Urinary bladder (tissue), 4 donors: ENCODE measurements around the gene ASAP2. TPM values are rescaled to one million over a fixed set of nuclear protein-coding genes. Genes with fewer than 3 reads are reported as not detected.
"Not testable (repeated sequence)": the region's sequence is repeated elsewhere in the genome, so short reads cannot be mapped to it uniquely, and the experiment has no call there.

Experiments
- DNase-seq: peaks from one replicate; pipeline ENCODE4 v3.0.0-alpha.2; 2015; ENCODE audit errors: extremely low spot score
- H3K27ac ChIP-seq: one replicate; pipeline ENCODE4 v1.5.1; 2013; ENCODE audit warnings: low read depth, mild to moderate bottlenecking, moderate library complexity
- H3K36me3 ChIP-seq: one replicate; pipeline ENCODE4 v1.6.1; 2013; ENCODE audit warnings: mild to moderate bottlenecking, moderate library complexity; ENCODE audit not compliant: insufficient read depth
- H3K4me1 ChIP-seq: one replicate; pipeline ENCODE4 v1.6.1; 2013; ENCODE audit warnings: mild to moderate bottlenecking, moderate library complexity; ENCODE audit not compliant: insufficient read depth
- H3K4me3 ChIP-seq: one replicate; pipeline ENCODE4 v1.5.1; 2013; ENCODE audit warnings: low read depth, low read length
- WGBS: extraction: QIAGEN DNeasy Blood & Tissue Kit; methylation state at CpG from one replicate; pipeline ENCODE4 v1.1.7; 2013; 5-methylcytosine and 5-hydroxymethylcytosine counted together
- polyA plus RNA-seq: library from polyadenylated mRNA; stranded (reverse); fragments of 200-250 nt; gene quantifications from one replicate; pipeline ENCODE4 v1.2.3, GENCODE V29; 2013
- total RNA-seq: library from RNA; depleted of rRNA; stranded (reverse); fragments of >200 nt; gene quantifications from one replicate; pipeline ENCODE4 v1.2.3, GENCODE V29; 2014
- donor health status: healthy with polysubstance abuse.
- donor health status: healthy.

ASAP2 gene
- total and polyA plus RNA-seq, 2 donors = 10.2 to 34.8 TPM

DNA sequence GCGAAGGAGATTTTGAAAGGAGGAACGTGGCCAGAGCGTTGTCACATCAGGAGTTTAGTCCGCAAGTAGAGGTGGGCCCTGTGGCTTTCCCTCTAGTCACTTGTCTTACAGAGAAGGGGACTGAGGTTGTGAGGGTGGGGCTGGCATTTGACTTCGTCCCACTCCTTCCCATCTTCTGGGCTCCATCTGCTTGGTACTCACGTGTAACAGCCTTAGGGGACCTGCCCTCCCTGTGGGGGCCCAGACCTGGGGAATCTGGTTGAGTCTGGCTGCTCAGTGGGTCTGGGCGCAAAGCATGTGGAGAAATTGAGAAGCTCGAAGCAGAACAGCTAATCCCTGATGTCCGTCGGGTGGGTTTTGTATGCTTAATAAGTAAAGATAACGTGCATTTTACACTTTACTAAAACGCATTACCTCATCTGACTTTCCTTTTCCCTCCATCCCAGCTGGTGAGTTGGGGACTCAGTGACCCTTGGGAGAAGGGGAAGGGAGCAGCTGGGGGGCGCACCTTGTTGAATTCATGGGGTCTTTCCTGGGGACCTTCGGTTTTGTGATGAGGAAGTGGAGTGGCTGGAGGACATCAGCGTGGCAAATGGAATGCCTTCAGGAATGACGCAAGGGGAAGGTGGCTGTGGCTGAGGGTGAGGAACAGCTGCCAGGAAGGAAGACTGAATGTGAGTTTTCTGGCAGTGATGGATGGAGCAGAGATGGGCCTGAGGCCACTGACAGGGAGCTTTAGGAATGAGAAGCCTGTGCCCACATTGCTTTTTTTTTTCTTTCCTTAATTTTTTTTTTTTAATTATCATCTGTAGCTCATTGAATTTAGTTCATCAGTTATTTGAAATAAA, 44.8 kb downstream of the ASAP2 start:
- no peaks in the 10 kb centered on the region for H3K36me3 ChIP-seq
- H3K27ac ChIP-seq = no peak overlapping the region
- WGBS = 75% methylated on average over 16 of the region's 16 CpGs
- no peak overlapping the region for H3K4me3 ChIP-seq
- no peaks in the 10 kb centered on the region for H3K4me1 ChIP-seq
- no peak for DNase-seq

DNA sequence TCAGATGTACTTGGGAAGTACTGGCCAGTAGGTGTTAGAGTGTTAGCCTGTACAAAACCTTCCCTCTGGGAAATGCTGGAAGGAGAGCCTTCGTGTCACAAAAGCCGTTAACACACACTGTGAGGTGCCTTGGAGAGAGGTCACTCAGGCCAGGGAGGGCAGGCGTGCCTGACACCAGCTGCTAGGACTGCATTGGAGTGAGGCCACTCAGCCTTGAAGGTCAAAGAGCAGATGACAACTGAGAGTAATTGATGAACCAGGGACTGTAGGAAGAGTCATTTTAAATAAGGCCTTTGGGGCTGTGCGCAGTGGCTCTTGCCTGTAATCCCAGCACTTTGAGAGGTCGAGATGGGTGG, 45.4 kb downstream of the ASAP2 start:
- Histone ChIP-seq H3K27ac (no peak overlapping the region), H3K36me3 (no peaks in the 10 kb centered on the region), H3K4me3 (no peak overlapping the region), H3K4me1 (no peaks in the 10 kb centered on the region)
- 88% methylated on average over 5 of the region's 5 CpGs for WGBS
- DNase-seq = no peak

DNA sequence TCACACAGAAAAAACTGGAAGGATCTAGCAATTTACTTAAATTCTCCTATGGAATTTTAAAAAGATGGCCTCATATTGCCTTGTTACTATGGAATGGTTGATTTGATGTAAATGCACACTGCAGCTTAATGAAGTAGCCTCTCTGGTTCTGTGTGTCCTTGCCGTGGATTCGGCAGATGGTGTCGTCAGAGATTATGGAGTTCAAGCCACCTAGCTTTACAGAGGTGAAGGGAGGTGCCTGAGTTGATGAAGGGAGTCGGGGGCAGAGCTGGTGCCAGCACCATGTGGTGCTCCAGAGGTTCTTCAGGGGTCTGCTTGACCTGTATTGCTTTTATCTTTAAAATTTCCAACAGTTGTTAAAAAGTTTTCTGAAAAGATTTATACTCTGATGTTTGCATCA, 48.8 kb downstream of the ASAP2 start:
- 88% methylated on average over 4 of the region's 4 CpGs for WGBS
- H3K27ac ChIP-seq = no peak overlapping the region

DNA sequence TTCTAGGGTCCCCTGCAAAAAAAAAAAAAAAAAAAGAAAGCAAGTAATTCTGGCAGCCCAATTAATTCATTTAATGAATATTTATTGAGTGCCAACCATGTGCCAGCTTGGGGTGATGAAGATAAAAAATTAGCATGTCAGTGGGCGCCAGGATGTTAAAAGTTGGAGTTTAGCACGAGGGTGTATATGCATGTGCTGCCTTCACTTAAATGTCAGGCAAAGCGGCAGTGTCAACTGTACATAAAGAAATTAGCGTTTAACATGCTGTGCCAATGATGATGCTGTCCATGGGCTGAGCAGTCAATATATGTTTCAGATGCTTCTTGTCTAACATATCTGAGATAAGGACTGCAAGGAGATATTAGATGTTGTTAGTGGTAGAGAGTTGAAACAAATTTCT, 49.5 kb downstream of the ASAP2 start:
- WGBS = 85% methylated on average over 4 of the region's 4 CpGs
- no peak overlapping the region for H3K27ac ChIP-seq
- no peak overlapping the region for H3K4me3 ChIP-seq
- H3K4me1 ChIP-seq = no peaks in the 10 kb centered on the region
- no peak for DNase-seq
- H3K36me3 ChIP-seq = no peaks in the 10 kb centered on the region

More for the DNA sequence above, 48.8 kb downstream of the ASAP2 start:
- no peaks in the 10 kb centered on the region for H3K4me1 ChIP-seq
- no peak overlapping the region for H3K4me3 ChIP-seq
- H3K36me3 ChIP-seq = no peaks in the 10 kb centered on the region
- DNase-seq = no peak

DNA sequence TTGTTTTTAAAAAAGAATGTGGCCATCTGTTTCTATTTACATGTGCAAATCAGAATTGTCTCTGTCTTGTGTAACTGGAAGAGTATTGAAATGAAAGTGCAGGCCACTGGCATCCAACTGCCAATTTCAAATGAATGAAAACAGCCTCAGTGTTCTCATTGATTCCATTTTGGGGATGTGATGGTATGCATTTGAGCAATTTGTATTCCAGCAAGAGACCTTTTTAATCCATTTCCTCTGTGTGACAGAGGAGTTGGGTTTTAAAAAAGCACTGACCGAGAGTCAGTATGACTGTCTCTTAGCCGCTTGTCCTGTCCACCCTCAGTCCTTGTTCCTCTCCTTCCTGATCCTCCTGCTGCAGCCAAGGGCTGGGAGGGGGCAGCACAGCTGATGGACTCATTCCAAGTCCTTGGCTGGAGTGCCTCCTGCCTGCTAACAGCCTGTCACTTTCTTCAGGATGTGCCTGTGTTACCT, 50.0 kb downstream of the ASAP2 start:
- no peaks in the 10 kb centered on the region for H3K4me1 ChIP-seq
- H3K36me3 ChIP-seq = no peaks in the 10 kb centered on the region
- H3K4me3 ChIP-seq = no peak overlapping the region
- no peak for DNase-seq
- WGBS = 27% methylated on average over 2 of the region's 2 CpGs
- H3K27ac ChIP-seq = no peak overlapping the region

DNA sequence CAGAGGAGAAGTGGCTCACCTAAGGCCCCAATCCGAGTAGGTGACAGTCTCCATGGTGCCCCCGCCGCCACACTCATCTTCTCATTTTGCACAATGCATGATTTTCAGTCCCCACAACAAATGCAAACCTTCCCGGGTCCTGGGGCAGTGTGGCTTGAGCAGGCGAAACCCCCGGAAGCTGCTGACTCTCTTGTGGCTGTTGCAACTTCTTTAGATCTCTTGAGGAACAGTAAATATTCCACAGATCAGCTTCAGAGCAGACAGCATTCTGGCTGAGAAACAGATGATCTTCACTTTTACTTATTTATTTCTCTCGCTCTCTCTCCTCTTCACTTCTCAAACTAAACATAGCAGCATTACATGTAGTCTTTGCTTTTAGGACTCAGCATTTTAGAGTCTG, 51.9 kb downstream of the ASAP2 start:
- H3K4me3 ChIP-seq = no peak overlapping the region
- no peak for DNase-seq
- no peaks in the 10 kb centered on the region for H3K4me1 ChIP-seq

DNA sequence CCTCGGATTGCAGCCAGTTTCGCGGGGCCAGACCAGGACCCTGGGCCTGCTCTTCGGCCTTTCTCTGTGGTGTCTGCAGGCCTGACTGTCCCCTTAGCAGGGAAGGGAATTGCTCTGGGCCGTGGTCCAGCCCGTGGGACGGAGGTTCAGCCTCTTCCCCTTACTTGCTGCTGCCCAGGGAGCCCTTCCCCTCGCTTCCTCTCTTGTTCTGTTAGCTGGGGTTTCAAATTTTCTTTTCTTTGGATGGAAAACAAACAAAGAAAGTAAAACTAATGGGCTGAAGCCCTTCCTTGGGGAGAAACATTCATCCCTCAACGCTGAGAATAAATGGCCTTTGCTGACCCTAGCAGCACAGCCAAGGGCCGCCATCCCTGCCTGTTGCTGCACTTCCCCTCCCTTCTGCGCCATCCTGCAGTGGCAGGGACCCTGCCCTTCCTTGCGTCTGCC, 52.4 kb downstream of the ASAP2 start:
- H3K4me3 ChIP-seq = no peak overlapping the region
- H3K4me1 ChIP-seq = no peaks in the 10 kb centered on the region
- H3K36me3 ChIP-seq = no peaks in the 10 kb centered on the region
- WGBS = 50% methylated on average over 12 of the region's 12 CpGs
- H3K27ac ChIP-seq = no peak overlapping the region
- DNase-seq = no peak

More for the DNA sequence above, 51.9 kb downstream of the ASAP2 start:
- 79% methylated on average over 7 of the region's 7 CpGs for WGBS
- no peaks in the 10 kb centered on the region for H3K36me3 ChIP-seq
- H3K27ac ChIP-seq = no peak overlapping the region

DNA sequence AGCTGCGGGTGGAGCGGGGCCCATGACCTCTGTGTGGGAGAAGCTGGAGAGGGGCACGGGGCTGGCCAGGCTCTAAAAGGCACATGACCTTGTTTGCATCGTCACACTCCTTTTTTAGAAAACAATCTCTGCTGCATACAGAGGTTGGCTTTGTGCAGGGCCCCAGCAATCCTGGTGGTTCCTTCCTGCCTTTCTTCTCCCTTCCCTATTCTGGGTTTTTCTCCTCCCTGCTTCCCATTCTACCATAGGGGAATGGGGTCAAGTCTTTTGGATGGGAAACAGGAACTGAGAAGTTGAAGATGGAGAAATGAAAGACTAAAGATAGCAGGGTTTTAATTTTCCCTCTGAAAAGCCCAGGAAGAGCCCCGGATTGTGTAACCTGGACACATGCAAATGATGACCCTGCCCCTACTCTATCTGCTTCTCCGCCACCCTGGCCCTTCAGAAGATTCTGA, 53.9 kb downstream of the ASAP2 start:
- no peak for DNase-seq
- WGBS = 74% methylated on average over 6 of the region's 6 CpGs
- Histone ChIP-seq H3K36me3 (no peaks in the 10 kb centered on the region), H3K27ac (no peak overlapping the region), H3K4me3 (no peak overlapping the region), H3K4me1 (no peaks in the 10 kb centered on the region)

DNA sequence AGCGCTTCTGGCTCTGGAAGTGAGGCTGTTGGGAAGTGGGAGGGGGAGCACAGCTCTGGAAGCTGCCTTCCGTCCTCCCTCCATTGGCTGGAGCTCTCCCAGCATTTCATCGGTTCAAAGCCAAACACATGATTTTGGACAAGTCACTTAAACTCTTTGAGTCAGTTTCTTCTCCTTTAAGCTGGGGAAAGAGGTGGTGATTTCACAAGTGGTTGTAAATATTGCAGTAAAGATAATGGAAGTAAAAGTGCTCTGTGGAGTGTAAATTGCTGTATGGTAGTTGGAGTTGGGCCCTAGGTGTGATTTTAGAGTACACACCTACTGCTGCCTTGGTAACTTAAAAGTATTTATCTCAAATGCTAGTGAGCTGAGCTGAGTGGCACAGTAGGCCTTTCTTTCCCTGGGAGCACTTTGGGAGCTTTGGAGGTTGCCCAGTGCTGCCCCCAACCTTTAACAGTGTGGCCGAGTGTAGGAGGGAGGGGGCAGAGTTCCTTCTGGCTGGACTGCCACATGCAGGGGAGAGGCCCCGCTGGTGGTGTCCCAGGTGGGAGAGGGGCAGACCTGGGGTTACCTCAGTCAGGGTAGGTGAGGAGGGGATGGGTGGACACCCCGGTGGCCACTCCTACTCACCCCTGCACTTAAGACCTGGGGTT, 54.7 kb downstream of the ASAP2 start:
- Histone ChIP-seq H3K4me1 (no peaks in the 10 kb centered on the region), H3K27ac (no peak overlapping the region), H3K4me3 (no peak overlapping the region), H3K36me3 (no peaks in the 10 kb centered on the region)
- DNase-seq = no peak
- 49% methylated on average over 6 of the region's 6 CpGs for WGBS

DNA sequence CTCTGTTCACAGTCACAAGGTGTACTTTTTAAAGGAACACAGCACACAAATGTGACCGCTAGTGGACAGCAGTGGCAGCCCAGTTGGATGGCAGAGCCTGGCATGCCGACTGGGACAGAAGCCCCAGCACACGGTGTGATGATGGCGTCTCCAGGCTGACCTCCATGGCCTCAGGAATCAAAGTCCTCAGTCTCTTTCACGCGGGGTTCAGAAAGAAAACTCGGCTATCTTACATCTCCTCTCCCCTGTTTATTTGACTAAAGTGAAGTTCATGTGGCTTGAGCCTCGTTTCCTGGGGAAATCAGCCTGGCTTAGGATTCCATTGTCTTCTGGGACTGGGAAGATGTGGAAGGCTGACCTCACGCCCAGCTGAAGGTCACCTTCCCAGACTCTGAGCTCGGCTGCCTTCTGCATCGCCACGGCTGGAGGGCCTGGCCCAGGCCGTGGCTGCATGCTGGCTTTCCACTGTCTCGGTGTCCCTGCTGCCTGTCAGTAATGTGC, 56.1 kb downstream of the ASAP2 start:
- DNase-seq = no peak
- H3K4me3 ChIP-seq = no peak overlapping the region

DNA sequence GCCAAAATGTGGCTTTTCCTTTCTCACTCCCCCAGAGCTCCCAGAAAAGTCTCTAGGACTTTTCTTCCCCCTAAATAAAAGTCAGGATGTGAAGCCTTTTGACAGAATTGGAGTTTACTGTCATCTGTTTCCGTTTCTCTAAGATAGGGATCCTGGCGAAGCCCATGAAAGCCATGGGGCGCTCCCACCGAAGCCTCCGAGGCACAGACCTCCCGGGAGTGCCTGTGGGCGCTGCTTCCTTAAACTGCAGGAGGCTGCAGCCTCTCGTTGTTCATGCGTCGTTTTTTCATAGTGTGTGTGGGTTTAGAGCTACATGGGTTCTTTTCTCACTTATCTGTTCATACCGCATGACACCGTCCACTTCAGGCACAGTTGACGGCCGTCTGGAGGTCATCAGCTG, 56.8 kb downstream of the ASAP2 start:
- DNase-seq = no peak
- H3K4me3 ChIP-seq = no peak overlapping the region
- no peaks in the 10 kb centered on the region for H3K36me3 ChIP-seq
- no peaks in the 10 kb centered on the region for H3K4me1 ChIP-seq
- WGBS = 66% methylated on average over 14 of the region's 14 CpGs
- no peak overlapping the region for H3K27ac ChIP-seq

More for the DNA sequence above, 56.1 kb downstream of the ASAP2 start:
- no peaks in the 10 kb centered on the region for H3K36me3 ChIP-seq
- no peak overlapping the region for H3K27ac ChIP-seq
- no peaks in the 10 kb centered on the region for H3K4me1 ChIP-seq
- WGBS = 74% methylated on average over 14 of the region's 14 CpGs

DNA sequence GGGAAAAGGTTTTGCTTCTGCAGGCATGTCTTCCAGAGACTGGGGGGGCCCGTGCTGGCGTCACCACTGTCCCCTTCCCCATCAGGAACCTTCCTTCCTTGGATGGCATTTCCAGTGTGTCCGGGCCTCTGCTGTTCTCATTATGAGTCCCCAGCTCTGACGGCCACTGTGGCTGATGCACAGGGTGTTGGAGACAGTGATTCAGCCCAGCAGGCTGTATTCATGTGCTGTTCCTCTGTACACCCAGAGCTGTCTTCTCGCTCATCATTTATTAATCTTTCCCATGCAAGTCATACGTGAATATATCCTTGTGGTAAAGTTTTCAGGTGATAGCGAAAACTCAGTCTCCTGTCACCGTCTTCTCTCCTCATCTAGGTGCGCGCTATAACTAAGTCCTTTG, 57.7 kb downstream of the ASAP2 start:
- Histone ChIP-seq H3K4me3 (no peak overlapping the region), H3K36me3 (no peaks in the 10 kb centered on the region), H3K4me1 (no peaks in the 10 kb centered on the region), H3K27ac (no peak overlapping the region)
- DNase-seq = no peak
- 88% methylated on average over 10 of the region's 10 CpGs for WGBS

DNA sequence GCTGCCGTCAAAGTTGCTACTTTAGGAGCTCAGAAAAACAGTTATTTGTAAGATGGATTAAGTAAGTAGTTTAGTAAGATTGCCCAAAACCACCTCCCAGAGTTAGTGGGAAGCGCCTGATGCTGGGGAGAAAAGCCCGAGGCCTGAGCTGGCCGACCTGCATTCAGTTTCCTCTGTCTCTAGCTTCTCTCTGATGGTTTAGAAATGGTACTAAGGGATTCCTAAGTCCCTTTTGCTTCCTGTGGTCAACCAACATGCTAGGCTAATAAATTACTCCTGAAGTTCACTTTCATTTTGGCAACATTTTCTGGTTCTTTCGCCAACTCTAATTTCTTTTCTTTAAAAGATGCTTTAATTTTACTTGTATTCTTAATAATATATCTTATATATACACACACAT, 60.1 kb downstream of the ASAP2 start:
- H3K4me1 ChIP-seq = no peaks in the 10 kb centered on the region
- DNase-seq = no peak
- 89% methylated on average over 5 of the region's 5 CpGs for WGBS
- no peak overlapping the region for H3K4me3 ChIP-seq
- H3K36me3 ChIP-seq = no peaks in the 10 kb centered on the region
- H3K27ac ChIP-seq = no peak overlapping the region

DNA sequence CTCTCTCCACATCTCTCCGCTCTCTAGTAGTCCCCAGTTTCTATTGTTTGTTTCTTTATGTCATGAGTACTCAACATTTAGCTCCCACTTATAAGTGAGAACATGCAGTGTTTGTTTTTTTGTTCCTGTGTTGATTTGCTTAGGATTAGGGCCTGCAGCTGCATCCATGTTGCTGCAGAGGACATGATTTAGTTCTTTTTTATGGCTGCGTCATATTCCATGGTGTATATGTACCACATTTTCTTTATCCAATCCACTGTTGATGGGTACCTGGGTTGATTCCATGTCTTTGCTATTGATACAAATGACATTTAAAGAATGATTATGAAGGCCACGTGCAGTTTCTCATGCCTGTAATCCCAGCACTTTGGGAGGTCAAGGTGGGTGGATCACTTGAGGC, 60.7 kb downstream of the ASAP2 start:
- H3K4me3 ChIP-seq, H3K36me3 ChIP-seq, H3K4me1 ChIP-seq, DNase-seq, H3K27ac ChIP-seq: not testable (repeated sequence)
- 99% methylated on average over 3 of the region's 3 CpGs for WGBS
